Globus pallidus (tissue), 1 donor: ENCODE results near the gene PTPRN2.

Experiments
- DNase-seq: peaks from one replicate; pipeline ENCODE4 v3.0.0-alpha.2; 2015; ENCODE audit warnings: low spot score

Gene PTPRN2

DNA sequence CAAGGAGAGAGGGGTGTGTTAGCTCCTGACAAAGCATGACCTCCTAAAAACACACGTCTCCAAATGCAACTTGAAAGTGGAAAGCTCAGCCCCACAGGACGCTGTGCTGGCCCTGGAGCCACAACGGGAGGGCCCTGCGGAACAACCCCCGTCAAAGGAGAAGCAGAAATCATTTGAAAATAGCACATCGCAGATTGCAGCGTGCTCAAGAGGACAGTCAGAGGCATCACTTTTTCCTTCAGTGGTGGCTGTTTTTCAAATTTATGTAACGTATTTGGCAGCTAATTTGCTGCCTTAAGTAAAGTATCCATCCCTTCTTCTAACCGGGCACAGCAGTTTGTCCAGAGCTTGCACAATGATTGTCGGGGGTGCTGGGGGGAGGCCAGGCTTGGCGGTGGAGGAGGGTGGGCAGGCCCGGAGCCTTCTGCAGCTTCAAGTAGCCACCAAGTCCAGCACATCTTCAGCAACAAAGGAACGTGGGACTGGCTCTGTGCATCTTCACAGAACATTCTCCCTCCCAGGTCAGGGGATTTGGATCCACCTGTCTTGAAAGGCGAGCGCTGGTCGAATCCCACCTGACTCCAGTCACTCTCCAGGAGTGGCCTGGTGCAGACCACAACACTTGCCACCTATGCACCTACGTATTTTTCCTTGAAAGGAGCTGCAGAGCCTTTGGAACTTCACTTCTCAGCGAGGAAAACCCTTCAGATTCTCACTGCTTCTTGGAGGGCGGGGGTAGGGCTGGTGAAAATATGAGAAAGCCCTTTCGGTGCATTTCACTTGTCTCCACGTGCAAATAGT lies 904.5 kb downstream of the PTPRN2 start:
- DNase-seq = no peak

DNA sequence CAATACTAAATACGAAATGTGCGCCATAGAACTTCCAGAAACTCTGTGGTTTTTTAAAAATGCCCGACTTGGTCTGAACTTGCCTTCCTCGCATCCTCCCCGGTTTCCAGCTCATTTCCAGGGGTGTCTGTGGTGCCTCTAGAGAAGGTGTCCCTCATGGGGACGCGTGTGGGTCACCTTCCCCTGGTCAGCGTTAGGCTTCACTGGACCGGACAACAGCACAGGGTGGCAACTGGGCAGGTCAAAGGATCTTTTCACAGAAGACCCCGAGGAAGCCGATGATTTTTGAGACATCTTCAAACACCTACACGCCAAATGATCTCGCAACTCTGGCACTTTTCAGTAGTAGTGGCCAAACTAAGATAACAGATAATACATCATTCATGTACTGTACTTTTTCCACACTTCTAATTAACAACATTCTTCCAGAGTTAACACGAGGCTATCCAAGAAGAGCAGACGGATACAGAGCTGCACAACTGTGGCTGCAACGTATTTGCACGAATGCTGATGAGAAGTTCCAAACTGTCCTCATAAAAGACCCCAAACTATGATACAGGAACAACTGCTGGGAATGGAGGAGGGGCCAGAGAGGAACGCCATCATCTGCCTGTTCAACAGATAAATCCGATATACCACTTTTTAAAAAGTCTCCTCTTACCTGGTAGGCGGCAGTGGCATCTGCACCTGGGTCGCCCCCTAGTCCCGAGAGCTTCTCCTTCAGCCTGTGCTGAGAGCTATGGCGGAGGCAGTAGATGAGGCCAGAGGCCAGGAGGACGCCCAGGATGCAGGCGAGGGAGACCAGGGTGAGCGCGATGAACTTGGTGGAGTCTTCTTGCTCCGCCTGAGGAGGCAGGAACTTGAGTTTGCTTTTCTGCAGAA lies 905.3 kb downstream of the PTPRN2 start:
- no peak for DNase-seq

DNA sequence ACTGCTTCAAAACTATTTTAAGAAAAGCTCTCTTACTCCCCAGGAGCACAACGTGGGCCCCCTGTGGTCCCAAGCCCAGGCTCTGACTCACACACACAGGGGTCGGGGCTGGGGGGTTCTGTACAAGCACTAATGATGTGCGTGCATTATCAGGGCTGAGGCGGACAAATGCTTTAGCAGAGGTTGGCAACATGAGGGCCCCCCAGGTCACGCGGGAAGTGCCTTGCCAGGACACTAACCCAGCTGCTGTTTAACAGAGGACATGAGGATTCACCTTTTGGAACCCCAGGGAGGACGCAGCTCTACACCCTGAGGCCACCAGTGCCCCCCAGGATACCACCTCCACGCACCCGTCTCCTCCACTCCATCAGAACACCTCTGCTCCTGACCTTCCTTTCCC lies 908.0 kb downstream of the PTPRN2 start:
- DNase-seq = no peak

DNA sequence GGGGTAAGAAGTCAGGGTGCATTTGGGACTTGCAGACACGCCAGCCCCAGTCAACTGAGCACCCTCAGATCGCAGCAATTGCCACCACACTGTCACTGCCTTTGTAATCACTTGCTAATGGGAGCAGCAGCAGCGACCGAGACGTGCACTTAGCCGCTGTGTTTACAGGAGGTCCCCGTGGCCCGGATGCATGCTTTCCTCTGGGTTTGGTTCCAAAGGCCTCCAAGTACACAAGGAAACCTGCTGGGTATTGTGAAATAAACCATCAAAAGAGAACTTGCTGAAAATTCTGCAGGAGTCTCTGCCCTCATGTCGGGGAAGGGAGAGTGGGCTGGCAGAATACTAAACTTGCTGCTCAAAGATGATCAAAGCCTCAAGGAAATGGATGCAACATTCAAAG lies 909.1 kb downstream of the PTPRN2 start:
- DNase-seq = no peak

DNA sequence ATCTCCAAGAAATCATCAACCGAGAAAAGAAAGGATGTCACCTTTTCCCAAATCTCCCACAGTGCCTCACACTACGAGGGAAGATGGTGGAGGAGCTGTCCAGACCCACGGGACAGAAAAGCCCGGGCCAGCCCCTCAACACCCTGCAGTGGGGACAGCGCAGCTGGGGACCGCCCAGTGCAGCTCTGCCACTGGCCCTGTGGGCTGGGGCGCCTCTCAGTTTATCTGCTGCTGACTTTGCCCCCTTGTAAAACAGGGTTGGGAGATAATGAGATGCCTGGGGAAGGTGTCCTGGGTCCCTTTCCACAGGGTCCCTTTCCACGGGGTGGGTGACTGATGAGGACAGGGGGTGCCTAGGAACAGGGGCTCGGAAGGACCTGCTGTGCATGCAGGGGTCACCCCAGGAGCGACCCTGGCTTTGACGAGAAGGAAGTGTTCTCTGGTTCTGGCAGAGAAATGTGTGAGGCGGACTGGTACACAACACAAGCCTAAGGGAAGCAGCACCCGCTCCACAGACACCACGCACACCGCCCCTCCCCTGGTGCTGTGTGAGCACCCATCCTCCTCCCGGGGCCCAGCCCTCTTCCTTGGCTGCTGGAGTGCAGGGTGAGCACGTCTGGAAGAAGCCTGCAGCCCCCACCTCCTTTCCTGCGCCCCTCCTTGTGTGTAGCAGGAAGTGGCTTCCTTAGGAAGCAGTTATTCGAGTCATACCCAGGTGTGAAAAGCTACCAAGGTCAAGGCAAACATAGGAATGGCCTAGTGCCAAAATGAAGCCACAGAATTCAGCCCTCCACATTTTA lies 911.0 kb downstream of the PTPRN2 start:
- no peak for DNase-seq

DNA sequence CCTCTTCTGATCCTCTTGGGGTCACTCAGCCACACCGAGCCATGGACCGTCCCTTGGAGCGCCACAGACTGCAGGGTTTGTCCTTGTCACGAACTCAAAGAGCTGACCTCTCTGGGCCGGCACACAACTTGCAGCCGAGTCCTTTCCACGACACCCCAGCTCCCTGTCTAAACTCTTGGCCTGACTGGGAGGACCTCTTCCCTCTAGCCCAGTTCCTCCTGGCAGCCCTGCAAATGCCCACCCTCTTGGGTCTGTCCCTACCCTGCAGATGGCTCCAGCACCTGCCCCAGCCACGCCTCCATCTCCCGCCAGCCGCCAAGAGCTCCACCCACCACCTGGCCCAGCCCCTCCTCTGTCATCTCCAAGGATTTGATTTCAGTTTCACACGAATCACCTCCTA lies 911.6 kb downstream of the PTPRN2 start:
- DNase-seq = no peak

DNA sequence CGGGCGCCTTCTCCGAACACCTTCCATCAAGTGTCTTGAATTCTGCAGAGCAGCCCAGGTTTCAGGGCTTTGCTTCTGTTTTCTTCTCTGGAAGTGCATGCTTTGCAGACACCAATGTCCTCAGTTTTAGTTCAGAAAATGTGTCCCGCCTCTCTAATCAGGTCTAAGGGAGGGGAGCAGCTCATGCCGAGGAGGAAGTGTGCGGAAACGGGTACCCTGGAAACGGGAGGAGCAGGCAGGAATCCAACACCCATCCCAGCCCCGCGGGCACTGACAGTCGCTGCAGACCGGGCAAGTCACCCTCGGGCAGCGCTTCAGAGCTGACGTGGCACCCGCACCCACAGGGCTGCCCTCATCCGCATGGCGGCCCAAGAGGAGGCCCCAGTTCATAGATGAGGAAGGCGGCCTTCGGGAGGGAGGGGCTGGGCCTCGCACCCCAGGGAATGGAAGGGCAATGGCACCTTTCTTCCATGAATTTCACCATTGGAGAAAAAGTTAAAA lies 912.1 kb downstream of the PTPRN2 start:
- no peak for DNase-seq

DNA sequence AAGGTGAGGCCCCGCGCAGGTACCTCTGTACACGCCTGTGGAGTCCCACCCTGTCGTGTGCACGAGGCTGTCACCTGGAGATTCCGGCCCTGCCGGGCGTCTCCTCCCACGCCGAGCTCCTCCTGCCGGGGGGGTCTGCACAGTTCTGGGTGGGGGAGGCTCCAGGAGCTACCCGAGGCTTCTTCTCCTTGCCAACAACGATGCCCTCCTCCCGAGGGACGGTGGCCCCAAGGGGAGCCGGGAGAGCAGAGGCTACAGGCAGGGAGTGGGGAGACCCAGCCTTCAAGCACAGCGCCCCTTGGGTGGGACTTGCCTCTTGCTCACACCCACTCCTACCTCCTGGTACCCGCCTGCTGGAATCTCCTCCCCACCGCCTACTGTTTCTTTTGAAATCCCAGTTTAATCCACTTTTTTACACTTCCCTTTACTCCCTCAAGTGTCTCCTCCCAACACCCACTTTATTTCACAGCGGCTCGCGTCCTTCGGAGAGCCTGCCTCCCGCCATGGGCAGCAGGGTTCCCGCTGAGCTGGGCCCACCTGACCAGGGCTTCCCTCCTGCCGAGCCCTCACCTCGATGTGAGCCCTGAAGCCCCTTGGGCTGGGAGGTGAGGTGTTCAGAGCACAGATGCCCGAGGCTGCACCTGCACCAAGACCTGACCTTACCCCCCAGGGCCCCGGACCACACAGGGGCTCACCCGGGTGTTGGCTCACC lies 912.8 kb downstream of the PTPRN2 start:
- no peak for DNase-seq

DNA sequence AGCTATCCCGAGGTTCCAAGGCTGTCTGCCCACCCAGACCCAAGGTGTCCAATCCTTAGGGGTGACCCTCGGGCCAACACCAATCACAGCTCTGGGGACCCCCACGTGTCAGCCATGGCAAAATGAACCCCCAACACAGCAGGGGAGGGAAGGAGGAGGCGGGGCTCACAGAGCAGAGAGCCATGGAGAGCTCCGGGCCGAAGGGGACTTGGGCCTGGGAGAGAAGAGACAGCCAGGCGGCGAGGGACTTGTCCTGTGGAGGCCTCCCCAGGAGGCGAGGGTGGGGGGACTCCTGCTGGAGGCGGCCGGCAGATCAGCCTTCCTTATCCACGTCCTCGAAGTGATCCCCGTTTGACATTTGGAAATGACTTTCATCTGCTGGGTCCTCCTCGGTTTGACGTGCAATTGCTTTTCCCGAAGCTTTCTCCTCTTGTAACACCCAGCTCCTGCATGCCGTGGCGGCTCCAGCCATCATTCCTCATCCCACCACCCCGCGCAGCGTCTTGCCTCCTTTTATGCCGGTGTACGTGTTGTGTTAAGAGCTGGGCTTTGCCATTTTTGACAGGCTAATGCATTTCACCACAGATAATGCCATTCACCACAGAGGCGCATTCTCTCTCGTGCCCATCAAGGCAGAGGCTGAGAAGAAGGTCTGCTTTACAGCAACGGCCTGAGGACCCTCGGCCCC lies 913.5 kb downstream of the PTPRN2 start:
- no peak for DNase-seq

DNA sequence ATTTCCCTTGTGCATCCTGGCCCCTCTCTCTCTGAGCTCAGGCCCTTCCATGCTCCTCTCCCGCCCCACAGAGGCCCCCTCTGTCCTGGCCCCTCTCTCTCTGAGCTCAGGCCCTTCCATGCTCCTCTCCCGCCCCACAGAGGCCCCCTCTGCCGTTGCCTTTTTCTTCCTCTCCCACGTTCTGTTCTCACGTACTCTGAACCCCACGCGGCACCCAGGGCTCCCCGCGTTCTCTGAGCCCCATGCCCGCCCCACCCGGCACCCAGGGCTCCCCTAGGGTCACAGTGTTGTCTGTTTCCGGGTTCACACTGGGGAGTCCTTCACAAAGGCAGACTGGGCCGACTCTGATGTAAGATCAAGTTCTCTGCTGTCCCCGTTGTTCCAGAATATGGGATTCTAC lies 914.0 kb downstream of the PTPRN2 start:
- DNase-seq = no peak

DNA sequence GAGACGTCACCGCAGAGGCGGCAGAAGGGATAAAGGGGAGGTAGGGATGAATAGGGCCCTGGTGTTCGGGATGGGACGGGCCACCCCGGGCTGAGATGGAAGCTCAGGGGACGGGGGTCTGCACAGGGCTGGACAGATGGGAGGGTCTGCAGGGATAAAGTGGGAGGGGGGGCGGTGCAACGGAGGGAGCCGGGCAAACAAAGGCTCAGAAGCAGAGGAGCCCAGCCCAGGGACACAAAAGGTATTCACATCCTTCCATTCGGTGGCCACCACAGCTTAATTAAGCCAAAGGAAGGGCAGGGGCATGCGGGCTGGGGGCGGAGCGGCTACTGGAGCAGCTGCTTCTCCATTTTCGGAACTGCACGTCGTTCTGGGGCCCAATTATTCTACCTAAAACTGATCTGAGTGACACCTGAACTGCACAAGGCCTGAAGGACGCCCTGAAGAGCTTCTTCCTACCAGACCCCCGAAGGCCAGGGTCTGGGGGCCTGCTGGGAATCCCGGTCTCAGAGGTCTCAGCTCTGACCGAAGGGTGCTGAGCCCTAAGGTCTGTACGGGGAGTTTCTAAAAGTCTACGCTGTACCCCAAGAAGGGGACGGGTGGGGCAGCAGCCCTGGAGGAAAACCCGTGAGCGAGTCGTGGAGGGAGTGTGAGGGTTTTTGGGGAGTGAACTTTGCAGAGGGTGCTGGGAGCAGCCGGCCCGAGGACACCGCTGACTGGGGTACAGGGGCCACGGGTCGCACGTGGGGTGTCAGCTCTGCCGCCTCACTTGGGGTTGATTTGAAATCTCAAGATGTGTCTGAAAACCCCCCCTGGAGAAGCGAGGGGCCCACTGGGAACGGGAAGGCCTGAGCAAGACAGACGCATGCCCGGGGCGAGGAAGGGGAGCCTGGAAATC lies 916.0 kb downstream of the PTPRN2 start:
- no peak for DNase-seq

DNA sequence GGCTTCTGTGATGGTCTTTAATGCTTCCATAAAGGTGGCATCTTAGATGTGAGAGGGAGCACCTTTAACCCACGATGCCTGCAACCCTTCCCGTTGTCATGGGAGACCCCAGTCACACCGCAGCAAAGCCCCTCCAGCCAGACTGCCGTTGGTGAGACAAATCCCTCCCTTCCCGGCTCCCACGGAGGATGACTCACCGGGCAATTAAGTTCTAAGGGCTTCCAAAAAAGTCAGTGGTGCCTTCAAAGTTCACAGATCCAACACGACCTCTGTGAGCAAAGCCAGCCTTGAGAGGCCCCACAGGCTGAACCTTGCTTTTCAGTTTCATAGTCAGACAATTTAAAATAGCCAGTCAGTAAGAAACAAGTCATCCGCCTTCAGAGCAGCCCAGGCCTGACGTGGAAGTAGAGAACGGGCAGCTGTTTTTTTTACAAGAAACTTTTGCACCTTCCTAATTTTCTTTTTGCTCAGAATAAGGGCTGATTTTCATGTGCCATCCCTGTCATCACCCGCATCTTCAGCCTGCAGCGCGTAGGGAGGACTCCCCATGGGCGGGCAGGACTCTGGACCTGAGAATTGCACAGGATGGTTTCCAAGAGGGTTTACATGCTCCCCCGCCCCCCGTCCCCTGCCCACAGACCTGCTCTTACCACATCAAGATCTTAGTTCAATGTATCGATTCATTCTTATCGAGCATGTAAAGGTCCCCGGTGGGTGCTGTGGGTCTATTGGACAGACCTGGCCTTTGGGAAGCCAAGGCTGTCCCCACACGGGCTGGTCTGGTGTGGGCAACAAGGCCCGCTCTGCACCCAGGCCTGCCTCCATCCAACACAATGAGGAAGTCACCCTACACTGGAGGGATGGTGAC lies 916.9 kb downstream of the PTPRN2 start:
- no peak for DNase-seq

DNA sequence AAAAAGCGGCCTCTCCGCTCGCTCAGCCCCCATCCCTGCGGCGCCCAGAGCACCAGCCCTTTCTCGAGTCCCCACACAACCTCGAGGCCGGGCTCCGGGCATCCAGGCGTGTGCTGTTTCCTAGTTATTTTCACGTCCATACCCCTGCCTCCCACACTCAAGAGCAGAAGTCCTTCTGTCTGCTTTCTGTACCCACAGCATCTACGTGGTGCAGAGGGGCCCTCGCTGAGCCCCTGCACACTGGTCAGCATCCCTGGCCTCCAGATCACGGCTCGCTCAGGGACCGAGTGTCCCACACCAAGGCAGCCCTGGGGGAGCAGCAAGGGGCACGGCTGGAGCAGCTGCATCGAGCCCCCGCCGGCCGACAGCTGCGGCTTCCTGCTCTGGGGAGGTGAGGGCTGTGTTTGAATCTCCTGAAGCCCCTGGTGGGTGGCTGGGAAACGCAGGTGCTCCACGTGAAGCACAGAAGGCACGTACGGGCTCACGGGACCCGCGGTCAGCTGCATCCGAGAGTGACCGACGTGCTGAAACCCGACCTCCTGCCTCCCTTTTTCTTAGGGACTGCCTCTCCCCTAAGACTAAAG lies 917.8 kb downstream of the PTPRN2 start:
- DNase-seq = no peak

DNA sequence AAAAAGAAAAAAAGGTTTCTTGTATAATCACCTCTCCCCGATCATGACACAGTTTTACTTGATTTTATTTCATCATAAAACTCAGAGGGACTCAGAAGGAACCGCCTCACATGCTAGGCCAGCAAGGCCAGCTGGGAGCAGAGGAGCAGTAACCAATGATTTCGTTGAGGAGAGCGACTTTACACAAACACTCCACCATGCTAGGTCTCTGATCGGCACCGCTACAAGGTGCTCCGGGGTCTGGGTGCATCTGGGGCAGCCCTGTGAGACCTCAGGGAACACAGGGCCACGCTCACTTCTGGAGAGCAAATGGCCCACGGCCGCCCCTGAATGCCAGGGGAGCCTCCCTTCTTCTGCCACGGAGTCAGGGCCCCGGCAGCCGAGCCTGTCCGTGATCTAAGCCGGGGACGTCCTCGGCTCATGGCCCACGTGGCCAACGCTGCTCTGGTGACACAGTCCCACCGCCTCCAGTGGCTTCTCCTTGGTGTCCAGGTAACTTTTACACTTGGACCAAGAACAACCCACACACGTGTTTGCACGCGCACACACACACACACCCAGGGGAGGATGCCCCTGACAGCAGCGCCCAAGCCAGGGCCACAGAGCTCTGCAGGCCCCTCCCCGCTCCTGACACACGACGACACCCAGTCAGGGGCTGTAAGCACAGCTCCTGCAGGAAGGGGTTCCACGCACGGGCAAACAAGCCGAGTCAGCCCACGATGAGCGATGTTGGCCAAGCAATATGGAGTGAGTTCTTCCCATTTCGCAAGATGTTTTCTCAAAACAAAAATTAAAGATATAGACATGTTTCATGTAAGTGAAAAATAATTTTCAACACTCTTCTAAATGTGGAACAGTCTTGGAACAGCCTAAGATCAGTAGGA lies 918.5 kb downstream of the PTPRN2 start:
- no peak for DNase-seq

DNA sequence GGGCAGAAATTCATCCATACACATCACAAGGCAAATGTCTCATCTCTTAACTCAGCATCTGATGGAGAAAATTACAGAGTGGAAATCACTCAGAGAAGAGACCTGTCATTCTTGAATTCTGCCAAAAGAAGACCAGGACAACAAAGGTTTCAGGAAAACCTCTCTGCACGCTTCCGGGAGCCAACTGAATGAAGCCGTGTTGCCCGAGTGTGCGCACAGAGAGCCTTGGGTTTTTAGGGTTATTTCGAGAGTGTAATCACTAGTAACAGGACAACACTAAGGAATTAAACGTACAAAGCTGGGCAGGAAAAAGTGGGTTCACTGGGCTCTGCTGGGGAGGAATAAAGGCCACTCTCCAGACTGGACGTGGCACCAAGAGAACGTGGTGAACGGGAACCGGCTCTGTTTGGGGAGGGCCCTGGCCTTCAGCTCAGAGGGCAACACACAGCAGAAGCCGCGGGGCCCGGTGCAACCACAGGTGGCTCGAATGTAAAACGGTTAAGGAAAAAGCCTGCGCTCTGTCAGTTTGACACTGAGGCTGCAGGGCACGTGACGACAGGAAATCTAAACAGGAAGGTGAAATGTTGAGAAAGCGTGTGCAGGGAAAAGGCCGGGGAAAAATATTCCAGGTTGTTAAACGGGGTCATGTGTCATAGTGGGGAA lies 919.3 kb downstream of the PTPRN2 start:
- no peak for DNase-seq

DNA sequence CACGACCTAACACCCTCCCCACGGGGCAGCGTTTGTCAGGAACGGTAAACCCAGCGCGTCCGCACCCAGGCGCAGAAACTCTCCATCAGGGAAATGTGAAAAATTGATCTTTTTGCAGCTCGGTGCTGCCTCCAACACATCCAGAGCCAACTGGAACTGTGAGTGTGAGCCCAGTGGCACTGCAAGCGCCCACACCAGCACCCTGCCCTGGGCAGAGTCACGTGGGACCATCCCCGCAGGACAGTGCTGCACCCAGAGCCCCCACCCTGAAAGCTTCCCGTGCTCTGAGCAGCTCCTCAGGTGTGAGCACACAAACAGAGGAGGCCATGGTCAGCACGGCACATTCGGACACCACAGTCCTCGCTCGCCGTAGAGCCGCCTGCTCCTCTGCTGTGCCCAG lies 919.9 kb downstream of the PTPRN2 start:
- DNase-seq = no peak

DNA sequence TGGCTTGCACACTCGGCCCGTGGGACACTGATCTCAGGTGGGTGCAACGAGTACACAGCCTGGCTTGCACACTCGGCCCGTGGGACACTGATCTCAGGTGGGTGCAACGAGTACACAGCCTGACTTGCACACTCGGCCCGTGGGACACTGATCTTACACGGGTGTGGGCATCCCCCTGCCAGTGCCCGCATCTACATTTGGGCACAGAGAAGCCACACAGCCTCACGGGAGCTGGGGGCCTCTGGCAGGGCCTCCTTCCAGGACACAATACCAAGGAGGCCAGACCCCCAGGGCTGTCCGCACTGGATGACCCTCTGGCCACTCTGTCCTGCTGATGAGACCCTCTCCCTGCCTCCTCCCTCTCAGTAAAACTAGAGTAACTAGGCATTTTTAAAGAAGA lies 920.4 kb downstream of the PTPRN2 start:
- DNase-seq = no peak
